Head of caudate nucleus (tissue), 42 donors: ENCODE measurements around the gene PTTG1IP.
A peak's percentile ranks its signal among the peaks of the same experiment; 100 is the strongest.
"Not testable (repeated sequence)": the region's sequence is repeated elsewhere in the genome, so short reads cannot be mapped to it uniquely, and the experiment has no call there.

Experiments
- DNase-seq, 42 donors: peaks; one replicate each; pipeline versions ENCODE4 v3.0.0 to v3.0.0-alpha.2; 2020 to 2021; ENCODE audit warnings: mixed read lengths in 7 of 42
- intact Hi-C: fragments of 100-400 bp; cut with DNase I; formaldehyde crosslinking; loops from one replicate; pipeline ENCODE4 v1.15.0; 2022

Gene PTTG1IP

GRCh38 chr21:44887807-44888580 lies 14.5 kb upstream of the PTTG1IP start:
- intact Hi-C loops: no loop called here
- DNase-seq: no peak

DNA sequence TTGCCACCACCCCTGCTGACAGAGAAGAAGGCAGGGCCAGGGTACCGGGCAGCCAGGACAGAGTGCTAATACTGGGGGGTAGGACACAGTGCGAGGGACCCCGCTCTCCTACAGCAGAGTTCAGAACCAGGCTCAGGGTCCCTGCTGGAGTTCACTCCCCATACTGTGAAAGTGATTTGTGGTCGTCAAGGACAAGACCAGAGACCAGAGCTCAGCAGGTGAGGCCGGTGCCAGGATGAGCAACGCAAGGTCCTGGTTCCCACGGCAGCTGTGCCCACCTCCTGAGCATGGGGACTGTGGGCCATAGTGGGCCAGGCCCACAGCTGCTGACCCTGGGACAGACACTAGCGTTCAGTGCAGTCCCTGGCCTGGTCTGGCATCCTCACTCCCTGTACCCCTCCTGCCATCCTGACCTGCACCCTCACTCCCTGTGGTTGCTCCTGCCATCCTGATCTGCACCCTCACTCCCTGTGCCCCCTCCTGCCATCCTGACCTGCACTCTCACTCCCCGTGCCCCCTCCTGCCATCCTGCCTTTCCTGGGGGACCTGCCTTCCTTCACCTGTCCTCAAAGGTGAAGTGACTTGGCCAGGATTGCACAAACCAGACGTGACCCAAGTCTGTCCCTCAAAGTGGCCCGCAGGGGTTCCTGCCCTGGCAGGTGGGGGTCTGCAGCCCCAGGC lies 13.8 kb upstream of the PTTG1IP start:
- intact Hi-C loops: no loop called here

DNA sequence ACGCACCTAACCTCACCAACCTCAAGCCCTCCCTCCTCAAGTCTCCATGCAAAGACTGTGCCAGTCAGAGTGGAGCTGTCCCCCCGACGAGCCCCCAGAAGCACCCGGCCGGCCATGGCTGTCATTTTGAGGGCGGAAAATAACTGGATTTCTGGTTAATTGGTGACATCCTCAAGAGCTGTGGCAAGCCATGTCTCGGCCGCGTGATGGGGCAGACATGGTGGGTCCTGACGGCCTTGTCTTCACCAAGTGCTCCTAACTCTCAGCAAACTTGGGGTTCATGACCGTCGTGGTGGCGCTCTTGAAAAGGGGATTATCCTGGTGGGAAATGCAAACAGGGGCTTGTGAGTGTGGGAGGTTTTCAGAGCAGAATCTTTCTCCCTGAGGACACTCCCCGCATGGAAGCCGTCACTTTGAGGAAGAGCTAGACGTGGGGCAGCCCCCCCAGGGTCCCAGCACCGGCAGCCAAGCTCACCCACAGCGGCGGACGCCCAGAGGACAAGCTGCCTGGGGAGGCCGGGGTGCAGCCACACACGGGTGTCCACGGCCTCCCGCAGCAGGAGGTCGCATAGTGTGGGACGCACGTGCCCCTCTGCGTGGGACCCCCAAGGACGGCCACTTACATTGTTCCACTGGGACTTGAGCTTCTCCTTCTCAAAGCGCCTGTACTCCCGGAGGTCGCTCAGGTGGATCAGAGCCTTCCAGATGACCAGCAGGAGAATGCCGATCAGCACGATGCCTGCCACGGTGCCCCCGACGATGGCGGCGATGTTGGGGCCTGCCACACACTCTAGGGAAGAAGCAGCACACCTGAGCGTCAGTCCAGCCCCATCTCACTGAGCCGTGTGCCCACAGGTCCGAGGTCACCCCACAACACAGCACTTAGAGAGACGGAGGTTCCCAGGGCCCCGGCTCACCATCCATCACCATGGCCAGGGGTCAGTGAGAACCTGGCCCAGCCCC lies 12.9 kb upstream of the PTTG1IP start:
- DNase-seq: no peak
- intact Hi-C loops: no loop called here

More for the DNA sequence above, 13.8 kb upstream of the PTTG1IP start:
- DNase-seq: no peak

DNA sequence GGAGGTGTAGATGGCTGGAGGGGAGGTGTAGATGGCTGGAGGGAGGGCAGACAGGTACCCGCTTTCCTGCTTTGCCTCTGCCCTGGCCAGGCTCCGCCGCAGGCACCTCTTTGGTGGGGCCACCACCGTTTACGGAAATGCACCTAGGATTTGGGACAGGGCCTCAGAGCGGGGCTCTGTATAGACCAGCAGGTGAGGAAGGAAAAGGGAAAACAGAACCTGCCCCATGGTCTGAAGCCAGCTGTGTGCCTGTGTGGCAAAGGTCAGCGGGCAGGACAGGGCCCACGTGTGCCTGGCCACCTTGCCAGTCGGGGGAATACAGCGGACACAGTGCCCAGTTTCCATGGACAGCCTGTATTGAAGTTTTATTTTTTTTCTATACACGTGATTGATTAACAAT lies 12.1 kb upstream of the PTTG1IP start:
- intact Hi-C loops: no loop called here
- no peak for DNase-seq

GRCh38 chr21:44884097-44884496 lies 10.6 kb upstream of the PTTG1IP start:
- DNase-seq: no peak
- intact Hi-C loops: no loop called here

DNA sequence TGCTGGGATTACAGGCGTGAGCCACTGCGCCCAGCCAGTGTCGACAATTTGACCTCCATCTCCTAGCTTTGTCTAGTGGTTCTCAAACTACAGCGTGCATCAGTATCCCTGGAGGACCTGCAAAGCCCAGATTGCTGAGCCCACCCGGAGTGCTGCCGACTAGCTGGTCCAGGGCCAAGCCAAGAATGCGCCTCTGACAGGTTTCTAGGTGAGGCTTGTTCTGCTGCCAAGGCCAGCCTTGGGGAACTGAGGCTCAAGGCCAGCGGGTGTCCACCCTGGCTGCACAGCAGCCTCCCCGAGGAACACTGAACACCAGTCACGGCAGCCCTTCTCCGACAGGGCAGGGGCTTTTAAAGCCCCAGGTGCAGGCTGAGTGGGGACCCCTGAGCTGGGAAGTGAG lies 9.8 kb upstream of the PTTG1IP start:
- no peak for DNase-seq
- intact Hi-C loops: no loop called here

DNA sequence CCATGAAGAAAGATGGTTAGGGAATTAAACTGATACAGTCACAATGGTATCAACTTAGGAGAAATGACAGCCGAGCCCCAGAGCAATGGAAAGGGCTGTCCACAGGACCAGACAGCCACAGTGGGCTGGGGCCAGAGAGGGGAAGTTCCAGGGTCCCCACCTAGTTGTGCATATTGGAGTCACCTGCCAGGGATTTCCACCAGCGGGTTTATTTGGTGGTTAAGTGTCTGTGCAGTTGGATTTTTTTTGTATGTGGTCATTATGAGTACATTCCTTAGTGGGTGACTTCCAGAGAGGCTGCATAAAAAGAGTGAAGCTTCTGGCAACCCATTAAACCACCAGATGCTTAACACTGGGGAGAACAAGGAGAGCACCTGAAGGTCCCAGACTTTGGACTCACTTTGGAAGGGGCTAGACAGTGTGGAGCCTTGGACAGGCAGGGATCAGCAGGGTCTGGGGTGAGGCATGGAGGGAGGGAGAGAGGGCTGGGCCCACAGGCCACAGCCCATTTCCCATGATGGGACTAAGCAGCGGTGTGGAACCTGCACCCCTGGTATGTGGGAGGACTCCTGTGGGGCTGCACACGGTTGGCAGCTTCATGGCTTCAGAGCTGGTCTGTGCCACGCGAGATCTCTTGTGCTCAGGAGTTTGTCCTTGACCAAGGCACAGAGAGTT lies 7.8 kb upstream of the PTTG1IP start:
- no peak for DNase-seq
- intact Hi-C loops: no loop called here

- intact Hi-C loops: no loop called here
- DNase-seq: no peak
These were observed 7.1 kb upstream of the PTTG1IP start for GRCh38 chr21:44880405-44881197.

GRCh38 chr21:44879238-44879637 lies 5.7 kb upstream of the PTTG1IP start:
- not testable (repeated sequence) for DNase-seq
- intact Hi-C loops: loop anchor here (10.0 kb wide), 1 partner anchor 46 kb away; the partner anchor contains the start of gene ITGB2

GRCh38 chr21:44878053-44878982 lies 4.8 kb upstream of the PTTG1IP start:
- intact Hi-C loops: loop anchor here (10.0 kb wide), 1 partner anchor 46 kb away; the partner anchor contains the start of gene ITGB2

DNA sequence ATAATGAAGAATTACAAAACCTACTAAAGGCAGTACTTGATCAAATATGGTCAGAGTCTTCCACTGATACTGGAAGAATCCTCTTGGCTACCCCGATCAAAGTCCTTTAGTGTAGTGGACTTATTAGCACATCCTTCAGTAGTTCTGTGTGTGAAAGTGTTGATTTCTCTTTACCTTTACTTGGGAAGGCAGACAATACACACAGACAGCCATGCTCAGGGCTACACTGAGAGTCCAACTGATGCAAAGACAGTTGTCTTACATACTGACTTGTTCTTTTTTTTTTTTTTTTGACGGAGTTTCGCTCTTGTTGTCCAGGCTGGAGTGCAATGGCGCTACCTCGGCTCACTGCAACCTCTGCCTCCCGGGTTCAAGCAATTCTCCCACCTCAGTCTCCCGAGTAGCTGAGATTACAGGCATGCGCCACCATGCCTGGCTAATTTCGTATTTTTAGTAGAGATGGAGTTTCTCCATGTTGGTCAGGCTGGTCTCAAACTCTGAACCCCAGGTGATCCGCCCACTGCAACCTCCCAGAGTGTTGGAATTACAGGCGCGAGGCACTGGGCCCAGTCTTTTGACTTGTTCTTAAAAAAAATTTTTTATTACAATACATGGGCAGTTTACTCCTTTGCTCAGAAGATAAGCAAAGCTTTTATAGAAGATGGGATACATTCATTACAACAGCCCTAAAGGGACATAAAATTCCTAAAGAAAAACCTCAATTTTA lies 3.5 kb upstream of the PTTG1IP start:
- no peak for DNase-seq
- intact Hi-C loops: loop anchor here (10.0 kb wide), 1 partner anchor 48 kb away; the partner anchor contains the start of gene ITGB2

More at GRCh38 chr21:44878053-44878982, 4.8 kb upstream of the PTTG1IP start:
- no peak for DNase-seq

DNA sequence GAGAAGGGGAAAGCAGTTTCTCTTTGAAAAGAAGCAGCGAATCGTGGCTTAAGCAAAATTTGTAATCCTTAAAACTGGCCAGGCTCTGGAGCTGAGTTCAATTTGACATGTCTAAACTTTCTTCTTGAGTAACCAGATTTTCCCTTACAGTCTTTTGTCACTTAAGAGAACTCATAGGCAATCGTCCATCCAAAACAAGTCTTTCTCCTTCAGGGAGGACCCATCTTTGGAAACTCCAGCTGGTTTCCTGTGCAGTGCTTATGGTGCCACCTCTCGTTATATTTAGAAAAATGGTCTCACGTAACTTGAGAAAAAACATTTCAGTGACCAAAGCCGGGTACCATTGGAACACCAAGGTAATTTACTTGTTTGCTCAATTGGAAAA lies 1.8 kb upstream of the PTTG1IP start:
- intact Hi-C loops: loop anchor here (10.0 kb wide), 1 partner anchor 49 kb away; the partner anchor contains the start of gene ITGB2
- peak in 2 of 42 donors; percentile 23 to 57 for DNase-seq

DNA sequence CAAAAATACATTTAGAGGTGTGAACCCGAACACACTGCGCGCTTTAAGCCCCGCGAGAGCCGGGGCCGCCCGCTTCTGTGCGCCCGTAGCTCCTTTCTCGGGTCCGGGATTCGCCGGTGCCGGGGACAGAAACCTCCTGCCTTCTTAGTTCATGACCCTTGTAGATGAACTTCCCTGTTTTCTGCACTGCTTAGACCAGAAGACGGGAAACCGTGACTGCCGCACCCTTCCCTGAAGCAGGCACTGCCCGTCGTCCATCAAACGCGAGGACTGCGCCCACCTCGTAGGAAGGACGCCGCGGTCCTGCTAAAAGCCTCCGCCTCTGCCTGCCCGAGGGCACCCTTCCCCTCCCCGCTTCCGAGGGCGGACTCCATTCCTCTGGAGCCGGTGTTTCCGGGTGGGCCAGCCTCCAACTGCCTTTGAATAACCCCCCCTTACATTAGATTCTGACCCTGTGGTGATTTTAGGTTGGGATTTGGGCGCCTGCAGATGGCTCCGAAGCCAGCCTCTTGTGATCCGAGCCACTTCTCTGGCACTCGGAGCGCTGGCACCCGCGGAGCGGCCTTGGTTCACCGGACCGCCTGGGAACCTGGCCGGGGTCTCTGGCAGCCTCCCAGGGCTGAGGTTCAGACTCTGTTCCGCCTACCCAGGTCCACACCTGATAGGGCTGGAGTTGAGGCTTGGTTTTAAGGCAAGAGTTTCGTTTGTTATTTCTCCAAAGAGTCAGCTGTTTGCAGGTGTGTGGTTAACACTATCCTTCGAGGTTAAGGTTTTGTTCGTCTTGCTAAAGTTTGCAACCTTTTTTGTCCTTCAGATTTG lies 1.2 kb upstream of the PTTG1IP start:
- intact Hi-C loops: loop anchor here (5.0 to 10.0 kb wide), 2 partner anchors 50 to 57 kb away; partner anchors contain the start of genes ITGB2 and SUMO3
- peak in 30 of 42 donors; percentile 14 to 63 (median 40) for DNase-seq

DNA sequence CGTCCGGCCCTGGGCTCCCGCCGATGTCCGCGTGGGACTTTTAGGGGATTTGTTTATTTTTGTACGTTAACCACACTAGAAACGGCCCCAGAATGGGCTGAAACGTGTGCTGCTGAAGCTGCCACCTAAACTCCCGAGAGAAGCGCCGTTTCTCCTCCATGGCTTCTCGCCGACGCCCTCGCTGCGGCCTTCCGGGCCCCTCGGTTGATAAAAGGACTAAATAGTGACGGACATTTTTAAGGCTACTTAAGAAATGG lies 678 bp upstream of the PTTG1IP start:
- intact Hi-C loops: loop anchor here (5.0 to 10.0 kb wide), 2 partner anchors 51 to 57 kb away; partner anchors contain the start of genes ITGB2 and SUMO3
- DNase-seq: peak in 3 of 42 donors; percentile 6 to 28 (median 12)
